ENCODE measurements around the gene PROB1. TPM values are rescaled to one million over a fixed set of nuclear protein-coding genes. Genes with fewer than 3 reads are reported as not detected.
A peak's percentile ranks its signal among the peaks of the same experiment; 100 is the strongest.
"Not testable (repeated sequence)": the region's sequence is repeated elsewhere in the genome, so short reads cannot be mapped to it uniquely, and the experiment has no call there.

The PROB1 gene
- polyA plus RNA-seq, 1 donor = 2.1 TPM

- Histone ChIP-seq H3K4me1 (ENCODE audit: control insufficient read depth, insufficient read depth, low read length) (no peaks in the 10 kb centered on the region), H3K27me3 (ENCODE audit: control insufficient read depth, insufficient read depth, low read length) (no peaks in the 10 kb centered on the region), H3K27ac (ENCODE audit: low read length) (no peak overlapping the region), H3K9me3 (ENCODE audit: control insufficient read depth, low read depth, low read length) (no peaks in the 10 kb centered on the region), H3K4me3 (ENCODE audit: low read length) (no peak overlapping the region), H3K36me3 (ENCODE audit: control insufficient read depth, insufficient read depth, low read length) (peaks cover 36% of the 10 kb centered on the region)
- no CpG with 5 or more reads among the region's 6 CpGs for WGBS (ENCODE audit: insufficient coverage, low lambda C conversion rate)
- DNase-seq = no peak
These were observed 33.0 kb downstream of the PROB1 start for GRCh38 chr5:139361835-139362429.

GRCh38 chr5:139360384-139360783 lies 34.5 kb downstream of the PROB1 start:
- Histone ChIP-seq H3K27me3 (ENCODE audit: control insufficient read depth, insufficient read depth, low read length) (no peaks in the 10 kb centered on the region), H3K4me1 (ENCODE audit: control insufficient read depth, insufficient read depth, low read length) (no peaks in the 10 kb centered on the region), H3K27ac (ENCODE audit: low read length) (no peak overlapping the region), H3K4me3 (ENCODE audit: low read length) (no peak overlapping the region), H3K9me3 (ENCODE audit: control insufficient read depth, low read depth, low read length) (no peaks in the 10 kb centered on the region), H3K36me3 (ENCODE audit: control insufficient read depth, insufficient read depth, low read length) (peaks cover 21% of the 10 kb centered on the region)
- WGBS (ENCODE audit: insufficient coverage, low lambda C conversion rate) = 100% methylated on average over 1 of the region's 4 CpGs
- no peak for DNase-seq

- no peak overlapping the region for H3K4me3 ChIP-seq (ENCODE audit: low read length)
- no peaks in the 10 kb centered on the region for H3K4me1 ChIP-seq (ENCODE audit: control insufficient read depth, insufficient read depth, low read length)
- H3K27me3 ChIP-seq (ENCODE audit: control insufficient read depth, insufficient read depth, low read length) = no peaks in the 10 kb centered on the region
- H3K27ac ChIP-seq (ENCODE audit: low read length) = no peak overlapping the region
- H3K9me3 ChIP-seq (ENCODE audit: control insufficient read depth, low read depth, low read length) = no peaks in the 10 kb centered on the region
- no peak for DNase-seq
- peaks cover 5% of the 10 kb centered on the region for H3K36me3 ChIP-seq (ENCODE audit: control insufficient read depth, insufficient read depth, low read length)
These were observed 36.8 kb downstream of the PROB1 start for GRCh38 chr5:139358064-139358463.

GRCh38 chr5:139355900-139356299 lies 39.0 kb downstream of the PROB1 start:
- not testable (repeated sequence) for H3K27me3 ChIP-seq (ENCODE audit: control insufficient read depth, insufficient read depth, low read length); H3K36me3 ChIP-seq (ENCODE audit: control insufficient read depth, insufficient read depth, low read length); H3K4me1 ChIP-seq (ENCODE audit: control insufficient read depth, insufficient read depth, low read length); H3K9me3 ChIP-seq (ENCODE audit: control insufficient read depth, low read depth, low read length); H3K27ac ChIP-seq (ENCODE audit: low read length); DNase-seq; H3K4me3 ChIP-seq (ENCODE audit: low read length)
- no CpG with 5 or more reads among the region's 8 CpGs for WGBS (ENCODE audit: insufficient coverage, low lambda C conversion rate)

GRCh38 chr5:139354186-139354585 lies 40.7 kb downstream of the PROB1 start:
- Histone ChIP-seq H3K27me3 (ENCODE audit: control insufficient read depth, insufficient read depth, low read length) (no peaks in the 10 kb centered on the region), H3K4me1 (ENCODE audit: control insufficient read depth, insufficient read depth, low read length) (no peaks in the 10 kb centered on the region), H3K4me3 (ENCODE audit: low read length) (no peak overlapping the region), H3K27ac (ENCODE audit: low read length) (no peak overlapping the region), H3K9me3 (ENCODE audit: control insufficient read depth, low read depth, low read length) (no peaks in the 10 kb centered on the region), H3K36me3 (ENCODE audit: control insufficient read depth, insufficient read depth, low read length) (peaks cover 7% of the 10 kb centered on the region)
- 100% methylated on average over 1 of the region's 3 CpGs for WGBS (ENCODE audit: insufficient coverage, low lambda C conversion rate)
- no peak for DNase-seq

GRCh38 chr5:139347863-139348262 lies 47.0 kb downstream of the PROB1 start:
- not testable (repeated sequence) for H3K27me3 ChIP-seq (ENCODE audit: control insufficient read depth, insufficient read depth, low read length); H3K4me1 ChIP-seq (ENCODE audit: control insufficient read depth, insufficient read depth, low read length); H3K4me3 ChIP-seq (ENCODE audit: low read length); H3K27ac ChIP-seq (ENCODE audit: low read length); DNase-seq; H3K9me3 ChIP-seq (ENCODE audit: control insufficient read depth, low read depth, low read length); H3K36me3 ChIP-seq (ENCODE audit: control insufficient read depth, insufficient read depth, low read length)
- 89% methylated on average over 5 of the region's 9 CpGs for WGBS (ENCODE audit: insufficient coverage, low lambda C conversion rate)

GRCh38 chr5:139345442-139345841 lies 49.5 kb downstream of the PROB1 start:
- not testable (repeated sequence) for H3K4me3 ChIP-seq (ENCODE audit: low read length); H3K4me1 ChIP-seq (ENCODE audit: control insufficient read depth, insufficient read depth, low read length); H3K27me3 ChIP-seq (ENCODE audit: control insufficient read depth, insufficient read depth, low read length); H3K27ac ChIP-seq (ENCODE audit: low read length); DNase-seq; H3K36me3 ChIP-seq (ENCODE audit: control insufficient read depth, insufficient read depth, low read length); H3K9me3 ChIP-seq (ENCODE audit: control insufficient read depth, low read depth, low read length)
- WGBS (ENCODE audit: insufficient coverage, low lambda C conversion rate) = 100% methylated on average over 4 of the region's 8 CpGs

GRCh38 chr5:139344177-139344576 lies 50.7 kb downstream of the PROB1 start:
- Histone ChIP-seq H3K36me3 (ENCODE audit: control insufficient read depth, insufficient read depth, low read length) (peaks cover 2% of the 10 kb centered on the region), H3K4me3 (ENCODE audit: low read length) (no peak overlapping the region), H3K27ac (ENCODE audit: low read length) (no peak overlapping the region), H3K9me3 (ENCODE audit: control insufficient read depth, low read depth, low read length) (no peaks in the 10 kb centered on the region), H3K27me3 (ENCODE audit: control insufficient read depth, insufficient read depth, low read length) (no peaks in the 10 kb centered on the region), H3K4me1 (ENCODE audit: control insufficient read depth, insufficient read depth, low read length) (peaks cover 3% of the 10 kb centered on the region)
- DNase-seq = no peak
- no CpG with 5 or more reads among the region's 2 CpGs for WGBS (ENCODE audit: insufficient coverage, low lambda C conversion rate)

- no peaks in the 10 kb centered on the region for H3K27me3 ChIP-seq (ENCODE audit: control insufficient read depth, insufficient read depth, low read length)
- H3K36me3 ChIP-seq (ENCODE audit: control insufficient read depth, insufficient read depth, low read length) = peaks cover 2% of the 10 kb centered on the region
- no peaks in the 10 kb centered on the region for H3K9me3 ChIP-seq (ENCODE audit: control insufficient read depth, low read depth, low read length)
- H3K4me3 ChIP-seq (ENCODE audit: low read length) = no peak overlapping the region
- H3K27ac ChIP-seq (ENCODE audit: low read length) = no peak overlapping the region
- no peak for DNase-seq
- 20% methylated on average over 1 of the region's 9 CpGs for WGBS (ENCODE audit: insufficient coverage, low lambda C conversion rate)
- H3K4me1 ChIP-seq (ENCODE audit: control insufficient read depth, insufficient read depth, low read length) = peaks cover 3% of the 10 kb centered on the region
These were observed 51.4 kb downstream of the PROB1 start for GRCh38 chr5:139343476-139343875.

- Histone ChIP-seq H3K4me1 (ENCODE audit: control insufficient read depth, insufficient read depth, low read length) (peaks cover 3% of the 10 kb centered on the region), H3K4me3 (ENCODE audit: low read length) (peak overlapping the region; percentile 98), H3K9me3 (ENCODE audit: control insufficient read depth, low read depth, low read length) (no peaks in the 10 kb centered on the region), H3K36me3 (ENCODE audit: control insufficient read depth, insufficient read depth, low read length) (peaks cover 2% of the 10 kb centered on the region), H3K27me3 (ENCODE audit: control insufficient read depth, insufficient read depth, low read length) (no peaks in the 10 kb centered on the region), H3K27ac (ENCODE audit: low read length) (peak overlapping the region; percentile 99)
- WGBS (ENCODE audit: insufficient coverage, low lambda C conversion rate) = no CpG with 5 or more reads among the region's 16 CpGs
- no peak for DNase-seq
These were observed 52.5 kb downstream of the PROB1 start for GRCh38 chr5:139342423-139342723.

GRCh38 chr5:139341689-139342422 lies 53.0 kb downstream of the PROB1 start, which contains the start of gene PAIP2:
Gene PAIP2, plus strand, starts transcription at chr5:139341854. Its CDS starts 21,931 bp downstream, at chr5:139363785.
- DNase-seq = peak; percentile 98 to 99
- Histone ChIP-seq H3K27ac (ENCODE audit: low read length) (peak within 1 kb of the TSS; percentile 99), H3K4me3 (ENCODE audit: low read length) (peak within 1 kb of the TSS; percentile 98), H3K27me3 (ENCODE audit: control insufficient read depth, insufficient read depth, low read length) (no peaks in the 10 kb centered on the region), H3K4me1 (ENCODE audit: control insufficient read depth, insufficient read depth, low read length) (peaks cover 3% of the 10 kb centered on the region), H3K9me3 (ENCODE audit: control insufficient read depth, low read depth, low read length) (no peaks in the 10 kb centered on the region), H3K36me3 (ENCODE audit: control insufficient read depth, insufficient read depth, low read length) (peaks cover 2% of the 10 kb centered on the region)
- WGBS (ENCODE audit: insufficient coverage, low lambda C conversion rate) = 3% methylated on average over 5 of the region's 66 CpGs

All from large intestine (tissue), 3 donors.